Activated naive CD4-positive, alpha-beta T cell treated with anti-CD3 and anti-CD28 coated beads, Interleukin-2, amount 50 U/mL, for 72 hours (primary cell): ENCODE data around the gene IQSEC1. TPM values are rescaled to one million over a fixed set of nuclear protein-coding genes. Genes with fewer than 3 reads are reported as not detected.

Experiments used
- ATAC-seq, 2 donors: fragments of 150-1000 bp; cut with Tn5 transposase; 2 replicates each; pipeline ENCODE4 v1.10.0; 2021; ENCODE audit warnings: mild to moderate bottlenecking in 2 of 2, moderate library complexity in 2 of 2
- DNase-seq, 2 donors: peaks; one replicate each; pipeline ENCODE4 v3.0.0; 2021 to 2022; ENCODE audit warnings: low spot score in 2 of 2
- H3K27ac Mint-ChIP-seq, 2 donors: one replicate each; pipeline ENCODE4 v1.8.0; 2022; ENCODE audit warnings: mild to moderate bottlenecking in 2 of 2, mixed read lengths in 2 of 2
- H3K36me3 Mint-ChIP-seq, 2 donors: one replicate each; pipeline ENCODE4 v1.8.0; 2022; ENCODE audit warnings: mixed read lengths in 2 of 2
- H3K9me3 Mint-ChIP-seq, 2 donors: one replicate each; pipeline ENCODE4 v1.8.0; 2022; ENCODE audit warnings: mixed read lengths in 2 of 2
- total RNA-seq, 2 donors: library from RNA; stranded (reverse); gene quantifications; one replicate each; pipeline ENCODE4 v1.2.3, GENCODE V29; 2022

Gene IQSEC1
- total RNA-seq, 2 donors from 2014 or later: 25.0 to 37.1 TPM

GRCh38 chr3:13111173-13111872, 38.1 kb upstream of the IQSEC1 start:
- ATAC-seq (no peak), DNase-seq (no peak)
- Mint-ChIP-seq H3K36me3 (no peaks in the 10 kb centered on the region), H3K27ac (peak overlapping the region; percentile 22 to 40), H3K9me3 (no peaks in the 10 kb centered on the region)

GRCh38 chr3:13110678-13111116, 37.5 kb upstream of the IQSEC1 start:
- Mint-ChIP-seq H3K9me3 (no peaks in the 10 kb centered on the region), H3K36me3 (no peaks in the 10 kb centered on the region), H3K27ac (peak overlapping the region; percentile 40 to 82)
- DNase-seq (no peak), ATAC-seq (peak in 1 of 2 donors; percentile 45)

GRCh38 chr3:13109516-13109915, 36.3 kb upstream of the IQSEC1 start:
- DNase-seq: no peak
- Mint-ChIP-seq H3K36me3 (no peaks in the 10 kb centered on the region), H3K27ac (no peak overlapping the region), H3K9me3 (no peaks in the 10 kb centered on the region)
- ATAC-seq: no peak

GRCh38 chr3:13108861-13109260, 35.6 kb upstream of the IQSEC1 start:
- Mint-ChIP-seq H3K9me3 (no peaks in the 10 kb centered on the region), H3K27ac (peak overlapping the region in 1 of 2 donors; percentile 39)
- ATAC-seq: no peak

GRCh38 chr3:13107661-13108060, 34.4 kb upstream of the IQSEC1 start:
- no peak for DNase-seq
- no peaks in the 10 kb centered on the region for H3K36me3 Mint-ChIP-seq

More at GRCh38 chr3:13108861-13109260, 35.6 kb upstream of the IQSEC1 start:
- H3K36me3 Mint-ChIP-seq: no peaks in the 10 kb centered on the region
- no peak for DNase-seq

GRCh38 chr3:13106308-13107001, 33.2 kb upstream of the IQSEC1 start:
- Mint-ChIP-seq H3K27ac (peak overlapping the region in 1 of 2 donors; percentile 56), H3K36me3 (no peaks in the 10 kb centered on the region), H3K9me3 (no peaks in the 10 kb centered on the region)
- DNase-seq (no peak), ATAC-seq (no peak)

More at GRCh38 chr3:13107661-13108060, 34.4 kb upstream of the IQSEC1 start:
- ATAC-seq: no peak
- Mint-ChIP-seq H3K27ac (no peak overlapping the region), H3K9me3 (no peaks in the 10 kb centered on the region)

GRCh38 chr3:13105896-13106250, 32.6 kb upstream of the IQSEC1 start:
- Mint-ChIP-seq H3K9me3 (no peaks in the 10 kb centered on the region), H3K27ac (peak overlapping the region; percentile 26 to 81), H3K36me3 (no peaks in the 10 kb centered on the region)
- DNase-seq (no peak), ATAC-seq (no peak)

GRCh38 chr3:13105181-13105895, 32.1 kb upstream of the IQSEC1 start:
- ATAC-seq (no peak), DNase-seq (no peak)
- no peaks in the 10 kb centered on the region for H3K36me3 Mint-ChIP-seq
- peak overlapping the region; percentile 26 to 81 for H3K27ac Mint-ChIP-seq
- no peaks in the 10 kb centered on the region for H3K9me3 Mint-ChIP-seq

GRCh38 chr3:13104511-13104910, 31.3 kb upstream of the IQSEC1 start:
- H3K9me3 Mint-ChIP-seq: no peaks in the 10 kb centered on the region
- no peaks in the 10 kb centered on the region for H3K36me3 Mint-ChIP-seq
- ATAC-seq: no peak
- no peak overlapping the region for H3K27ac Mint-ChIP-seq
- DNase-seq: no peak

GRCh38 chr3:13103416-13104058, 30.3 kb upstream of the IQSEC1 start:
- H3K9me3 Mint-ChIP-seq: no peaks in the 10 kb centered on the region
- peak overlapping the region in 1 of 2 donors; percentile 17 for H3K27ac Mint-ChIP-seq
- no peak for ATAC-seq
- no peak for DNase-seq
- H3K36me3 Mint-ChIP-seq: no peaks in the 10 kb centered on the region

GRCh38 chr3:13102386-13103345, 29.4 kb upstream of the IQSEC1 start:
- Mint-ChIP-seq H3K36me3 (no peaks in the 10 kb centered on the region), H3K9me3 (no peaks in the 10 kb centered on the region), H3K27ac (no peak overlapping the region)
- ATAC-seq (no peak), DNase-seq (no peak)

GRCh38 chr3:13099707-13100106, 26.5 kb upstream of the IQSEC1 start:
- DNase-seq: no peak
- no peak for ATAC-seq
- H3K27ac Mint-ChIP-seq: no peak overlapping the region
- H3K36me3 Mint-ChIP-seq: no peaks in the 10 kb centered on the region
- no peaks in the 10 kb centered on the region for H3K9me3 Mint-ChIP-seq

- no peak for DNase-seq
- no peak overlapping the region for H3K27ac Mint-ChIP-seq
- H3K9me3 Mint-ChIP-seq: no peaks in the 10 kb centered on the region
- no peak for ATAC-seq
- no peaks in the 10 kb centered on the region for H3K36me3 Mint-ChIP-seq
Measured at GRCh38 chr3:13098192-13098988, 25.2 kb upstream of the IQSEC1 start.

GRCh38 chr3:13096356-13096755, 23.1 kb upstream of the IQSEC1 start:
- ATAC-seq: no peak
- Mint-ChIP-seq H3K36me3 (no peaks in the 10 kb centered on the region), H3K27ac (no peak overlapping the region), H3K9me3 (no peaks in the 10 kb centered on the region)
- DNase-seq: no peak

- no peak for DNase-seq
- no peaks in the 10 kb centered on the region for H3K36me3 Mint-ChIP-seq
- no peak for ATAC-seq
- H3K9me3 Mint-ChIP-seq: no peaks in the 10 kb centered on the region
- H3K27ac Mint-ChIP-seq: no peak overlapping the region
Measured at GRCh38 chr3:13095408-13095937, 22.2 kb upstream of the IQSEC1 start.
